ENCODE measurements around the gene RAB17.
A peak's percentile ranks its signal among the peaks of the same experiment; 100 is the strongest.

Gene RAB17

GRCh38 chr2:237601453-237602116, 11.1 kb upstream of the RAB17 start:
- Histone ChIP-seq H2AFZ (ENCODE audit: low read depth, low read length) (no peak overlapping the region), H4K8ac (ENCODE audit: low read length) (no peak overlapping the region), H3K27me3 (ENCODE audit: control insufficient read depth in 1 of 2, insufficient read depth in 1 of 2, low read length in 2 of 2) (no peaks in the 10 kb centered on the region), H3K23ac (ENCODE audit: low read length in 2 of 2) (no peak overlapping the region), H3K18ac (ENCODE audit: low read depth in 1 of 2, low read length in 2 of 2) (no peak overlapping the region), H2BK5ac (ENCODE audit: low read depth, low read length, poor library complexity, severe bottlenecking) (no peak overlapping the region), H3K14ac (ENCODE audit: low read length in 2 of 2) (no peak overlapping the region), H3K4me2 (ENCODE audit: low read length, poor library complexity, severe bottlenecking) (no peak overlapping the region), H3K79me1 (replicated peaks; ENCODE audit: low read length, poor library complexity, severe bottlenecking) (no peaks in the 10 kb centered on the region), H3K36me3 (ENCODE audit: control insufficient read depth in 1 of 2, insufficient read depth in 2 of 2, low read depth in 1 of 2, low read length in 2 of 2) (no peaks in the 10 kb centered on the region), H2AK5ac (ENCODE audit: low read length, severe bottlenecking) (no peak overlapping the region), H3K9me3 (ENCODE audit: control insufficient read depth, low read length) (no peaks in the 10 kb centered on the region), H3K4me3 (ENCODE audit: insufficient read depth in 1 of 2, low read depth in 1 of 2, low read length in 2 of 2) (no peak overlapping the region), H3K4me1 (ENCODE audit: control insufficient read depth, insufficient read depth, low read depth, low read length) (peaks cover 3% of the 10 kb centered on the region), H2BK15ac (ENCODE audit: low read depth, poor library complexity, severe bottlenecking) (peak overlapping the region; percentile 6), H3K27ac (ENCODE audit: low read length, poor library complexity, severe bottlenecking) (no peak overlapping the region), H2BK120ac (ENCODE audit: low read depth, low read length) (no peak overlapping the region), H3K4ac (ENCODE audit: low read depth in 1 of 2, low read length in 2 of 2) (no peak overlapping the region), H3K9ac (ENCODE audit: low read length) (no peak overlapping the region), H2BK12ac (ENCODE audit: low read length in 2 of 2) (peak overlapping the region; percentile 6 to 29), H4K91ac (ENCODE audit: low read length) (no peak overlapping the region)
- 82% methylated on average over 14 of the region's 14 CpGs for WGBS
- DNase-seq = no peak

GRCh38 chr2:237600205-237600846, 9.8 kb upstream of the RAB17 start:
- Histone ChIP-seq H3K79me1 (replicated peaks; ENCODE audit: low read length, poor library complexity, severe bottlenecking) (no peaks in the 10 kb centered on the region), H2BK120ac (ENCODE audit: low read depth, low read length) (no peak overlapping the region), H3K14ac (ENCODE audit: low read length in 2 of 2) (peak overlapping the region in 1 of 2 experiments; percentile 32), H3K4me2 (ENCODE audit: low read length, poor library complexity, severe bottlenecking) (no peak overlapping the region), H3K23ac (ENCODE audit: low read length in 2 of 2) (no peak overlapping the region), H2AFZ (ENCODE audit: low read depth, low read length) (no peak overlapping the region), H3K4ac (ENCODE audit: low read depth in 1 of 2, low read length in 2 of 2) (no peak overlapping the region), H4K8ac (ENCODE audit: low read length) (peak overlapping the region; percentile 46), H2BK12ac (ENCODE audit: low read length in 2 of 2) (peak overlapping the region; percentile 15 to 42), H3K27ac (ENCODE audit: low read length, poor library complexity, severe bottlenecking) (no peak overlapping the region), H2AK5ac (ENCODE audit: low read length, severe bottlenecking) (no peak overlapping the region), H4K91ac (ENCODE audit: low read length) (peak overlapping the region; percentile 76), H3K9me3 (ENCODE audit: control insufficient read depth, low read length) (no peaks in the 10 kb centered on the region), H2BK15ac (ENCODE audit: low read depth, poor library complexity, severe bottlenecking) (peak overlapping the region; percentile 71), H3K9ac (ENCODE audit: low read length) (peak overlapping the region; percentile 88), H3K18ac (ENCODE audit: low read depth in 1 of 2, low read length in 2 of 2) (peak overlapping the region; percentile 23 to 72), H2BK5ac (ENCODE audit: low read depth, low read length, poor library complexity, severe bottlenecking) (no peak overlapping the region), H3K4me3 (ENCODE audit: insufficient read depth in 1 of 2, low read depth in 1 of 2, low read length in 2 of 2) (peak overlapping the region in 1 of 2 experiments; percentile 52), H3K4me1 (ENCODE audit: control insufficient read depth, insufficient read depth, low read depth, low read length) (peaks cover 5% of the 10 kb centered on the region), H3K27me3 (ENCODE audit: control insufficient read depth in 1 of 2, insufficient read depth in 1 of 2, low read length in 2 of 2) (no peaks in the 10 kb centered on the region), H3K36me3 (ENCODE audit: control insufficient read depth in 1 of 2, insufficient read depth in 2 of 2, low read depth in 1 of 2, low read length in 2 of 2) (no peaks in the 10 kb centered on the region)
- no peak for DNase-seq
- WGBS = 81% methylated on average over 16 of the region's 16 CpGs

- Histone ChIP-seq H3K9me3 (ENCODE audit: control insufficient read depth, low read length) (no peaks in the 10 kb centered on the region), H3K18ac (ENCODE audit: low read depth in 1 of 2, low read length in 2 of 2) (peak overlapping the region in 1 of 2 experiments; percentile 26), H3K27me3 (ENCODE audit: control insufficient read depth in 1 of 2, insufficient read depth in 1 of 2, low read length in 2 of 2) (no peaks in the 10 kb centered on the region), H4K8ac (ENCODE audit: low read length) (no peak overlapping the region), H2AK5ac (ENCODE audit: low read length, severe bottlenecking) (no peak overlapping the region), H4K91ac (ENCODE audit: low read length) (no peak overlapping the region), H2BK120ac (ENCODE audit: low read depth, low read length) (no peak overlapping the region), H3K4me3 (ENCODE audit: insufficient read depth in 1 of 2, low read depth in 1 of 2, low read length in 2 of 2) (peak overlapping the region in 1 of 2 experiments; percentile 52), H2BK15ac (ENCODE audit: low read depth, poor library complexity, severe bottlenecking) (no peak overlapping the region), H3K4me2 (ENCODE audit: low read length, poor library complexity, severe bottlenecking) (no peak overlapping the region), H3K27ac (ENCODE audit: low read length, poor library complexity, severe bottlenecking) (no peak overlapping the region), H2BK12ac (ENCODE audit: low read length in 2 of 2) (no peak overlapping the region), H3K36me3 (ENCODE audit: control insufficient read depth in 1 of 2, insufficient read depth in 2 of 2, low read depth in 1 of 2, low read length in 2 of 2) (no peaks in the 10 kb centered on the region), H3K4ac (ENCODE audit: low read depth in 1 of 2, low read length in 2 of 2) (no peak overlapping the region), H3K9ac (ENCODE audit: low read length) (peak overlapping the region; percentile 88), H2AFZ (ENCODE audit: low read depth, low read length) (no peak overlapping the region), H3K79me1 (replicated peaks; ENCODE audit: low read length, poor library complexity, severe bottlenecking) (no peaks in the 10 kb centered on the region), H3K4me1 (ENCODE audit: control insufficient read depth, insufficient read depth, low read depth, low read length) (peaks cover 11% of the 10 kb centered on the region), H3K14ac (ENCODE audit: low read length in 2 of 2) (no peak overlapping the region), H2BK5ac (ENCODE audit: low read depth, low read length, poor library complexity, severe bottlenecking) (no peak overlapping the region), H3K23ac (ENCODE audit: low read length in 2 of 2) (peak overlapping the region in 1 of 2 experiments; percentile 61)
- DNase-seq = no peak
- WGBS = 88% methylated on average over 9 of the region's 9 CpGs
These were observed 9.1 kb upstream of the RAB17 start for GRCh38 chr2:237599465-237600110.
